Measurements from ENCODE around the gene TTC27.

DNA sequence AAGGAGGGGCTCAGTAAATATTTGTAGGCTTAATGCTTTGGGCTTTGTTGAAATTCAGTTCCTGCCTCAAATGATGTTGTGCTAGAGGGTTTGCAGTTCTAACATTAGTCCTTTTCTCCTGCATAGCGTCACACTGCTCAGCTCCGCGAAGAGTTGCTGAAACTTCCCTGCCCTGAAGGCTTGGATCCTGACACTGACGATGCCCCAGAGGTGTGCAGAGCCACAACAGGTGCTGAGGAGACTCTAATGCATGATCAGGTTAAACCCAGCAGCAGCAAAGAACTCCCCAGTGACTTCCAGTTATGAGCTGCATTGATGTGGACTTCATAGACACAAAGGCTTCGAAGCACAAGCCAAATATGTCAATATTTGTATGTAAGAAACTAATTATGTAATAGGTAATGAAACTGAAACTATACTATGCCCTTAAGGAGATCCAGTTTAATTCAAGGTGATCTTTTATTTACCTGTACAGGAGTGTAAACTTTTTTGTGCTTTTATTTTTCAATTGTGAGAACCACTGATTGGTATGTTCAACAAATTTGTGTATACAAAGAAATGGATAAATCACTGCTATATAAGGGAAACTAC lies 10.2 kb upstream of the TTC27 start:
- TF ChIP-seq CTCF (IDR thresholded peaks at IDR 0.05) (no peak), ZFX (IDR thresholded peaks at IDR 0.05; ENCODE audit: borderline replicate concordance) (no peak)

Measured in 22Rv1 (cell line).